ENCODE measurements around the gene XPA. TPM values are rescaled to one million over a fixed set of nuclear protein-coding genes. Genes with fewer than 3 reads are reported as not detected.
A peak's percentile ranks its signal among the peaks of the same experiment; 100 is the strongest.

The XPA gene
- total and polyA plus RNA-seq, 2 of the 8 experiments (the other 6 are each of a cell fraction or from before 2014, with no cell fraction given): 0.24 to 2.6 TPM

- peak; percentile 26; the same call in 1 of the 2 replicates for TF ChIP-seq PHF8 (conservative IDR thresholded peaks at IDR 0.05; ENCODE audit: low read depth, low read length)
- no peak for TF ChIP-seq MAX (IDR thresholded peaks at IDR 0.05)
Observed at GRCh38 chr9:97633859-97634490, 63.2 kb downstream of the XPA start (continued).
